Tongue (tissue), 2 donors: ENCODE measurements around the gene CFAP61. TPM values are rescaled to one million over a fixed set of nuclear protein-coding genes. Genes with fewer than 3 reads are reported as not detected.
A peak's percentile ranks its signal among the peaks of the same experiment; 100 is the strongest.
"Not testable (repeated sequence)": the region's sequence is repeated elsewhere in the genome, so short reads cannot be mapped to it uniquely, and the experiment has no call there.

Source experiments
- DNase-seq: peaks from one replicate; pipeline ENCODE4 v3.0.0-alpha.2; 2015
- total RNA-seq: library from RNA; depleted of rRNA; stranded (reverse); fragments of >200 nt; gene quantifications from one replicate; pipeline ENCODE4 v1.2.3, GENCODE V29; 2014

CFAP61 gene
- total RNA-seq, 1 donor from 2014 or later, result 2.2 TPM

DNA sequence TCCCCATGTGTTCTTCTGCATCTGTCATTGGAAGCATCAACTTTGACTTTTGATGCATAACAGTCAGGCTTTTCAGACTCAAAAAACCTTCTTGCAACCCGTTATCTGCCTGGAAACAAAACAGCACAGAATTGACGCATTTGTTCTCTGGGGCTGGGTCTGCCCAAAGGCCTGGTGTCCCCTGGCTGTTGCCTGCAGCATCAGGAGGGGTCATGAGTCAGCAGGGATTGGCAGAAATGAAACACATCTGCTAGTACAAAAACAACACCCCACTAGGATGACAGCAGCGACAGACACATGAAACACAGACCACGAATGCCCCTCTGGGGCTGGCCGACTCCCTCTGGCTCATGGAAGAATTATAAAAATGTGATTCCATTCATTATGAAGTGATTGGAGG is 158.0 kb downstream of the CFAP61 start:
- DNase-seq, result no peak

DNA sequence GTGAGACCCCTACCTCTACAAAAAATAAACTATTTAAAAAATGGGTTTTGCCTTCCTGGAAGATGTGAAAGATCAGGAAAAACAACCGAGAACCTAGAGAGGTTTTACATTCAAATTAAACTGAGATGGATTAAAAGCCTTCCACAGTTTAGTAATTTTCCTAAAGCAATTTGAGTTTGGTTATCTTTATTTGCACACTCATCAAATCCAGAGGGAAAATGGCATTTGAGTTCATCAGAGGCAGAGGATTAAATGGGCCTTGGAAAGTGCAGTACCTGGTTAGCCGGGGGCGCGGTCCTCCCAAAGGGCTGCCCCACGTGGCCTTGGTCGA is 158.6 kb downstream of the CFAP61 start:
- no peak for DNase-seq

DNA sequence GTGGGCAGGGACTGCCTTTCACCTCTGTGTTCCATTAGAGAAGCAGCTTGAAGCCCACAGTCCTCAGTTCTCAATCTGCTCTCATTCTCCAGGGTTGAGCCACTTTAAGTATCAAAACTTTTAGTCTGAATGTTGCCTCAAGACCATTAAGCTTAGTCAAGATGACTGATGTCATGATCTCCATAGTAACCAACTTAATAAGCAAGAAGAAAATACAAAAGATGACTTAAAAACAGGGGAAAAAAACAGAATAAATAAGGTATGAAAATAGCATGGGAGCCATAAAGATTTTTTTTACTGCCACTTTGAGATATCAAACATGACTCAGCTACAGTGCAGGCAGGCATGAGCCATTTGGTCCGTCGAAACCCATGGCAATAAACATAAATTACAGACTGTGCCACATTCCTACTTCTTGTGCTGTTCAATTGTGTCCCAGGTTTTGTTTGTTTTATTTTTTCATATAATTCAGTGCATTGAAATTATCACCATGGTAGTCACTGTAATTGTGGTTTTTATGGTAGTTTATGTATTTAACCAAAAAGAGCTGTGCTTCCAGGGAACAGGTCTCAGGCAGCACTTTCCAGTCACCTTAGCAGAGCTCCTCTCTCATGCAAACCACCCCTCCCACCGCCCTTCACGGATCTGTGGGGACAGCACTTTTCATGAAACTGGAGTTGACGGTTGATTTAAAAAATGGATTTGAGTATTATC is 159.1 kb downstream of the CFAP61 start:
- DNase-seq, result no peak

DNA sequence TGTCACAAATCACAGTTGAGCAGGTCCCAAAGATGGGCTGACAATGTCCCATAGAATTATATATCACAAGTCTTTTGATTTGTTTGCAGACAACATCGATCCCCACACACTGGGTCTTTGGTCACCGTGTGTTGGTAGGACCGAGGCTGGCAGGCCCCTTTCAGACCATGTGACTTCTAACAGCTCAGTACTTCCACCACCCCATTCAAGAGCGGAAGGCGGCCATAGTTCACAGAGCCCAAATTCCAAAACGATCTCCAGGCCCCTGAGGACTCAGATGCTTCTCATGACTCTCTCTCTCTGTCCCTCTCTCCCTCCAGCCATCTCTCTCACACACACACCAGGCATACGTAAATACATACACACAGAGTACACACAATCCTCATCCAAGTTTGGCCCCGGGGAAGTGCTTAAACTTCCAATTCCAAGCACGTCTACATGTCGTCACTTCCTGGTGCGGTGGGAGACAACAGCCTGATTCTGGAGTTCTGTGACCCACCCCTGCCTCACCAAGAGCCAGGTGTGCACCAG is 159.7 kb downstream of the CFAP61 start:
- DNase-seq, result no peak

DNA sequence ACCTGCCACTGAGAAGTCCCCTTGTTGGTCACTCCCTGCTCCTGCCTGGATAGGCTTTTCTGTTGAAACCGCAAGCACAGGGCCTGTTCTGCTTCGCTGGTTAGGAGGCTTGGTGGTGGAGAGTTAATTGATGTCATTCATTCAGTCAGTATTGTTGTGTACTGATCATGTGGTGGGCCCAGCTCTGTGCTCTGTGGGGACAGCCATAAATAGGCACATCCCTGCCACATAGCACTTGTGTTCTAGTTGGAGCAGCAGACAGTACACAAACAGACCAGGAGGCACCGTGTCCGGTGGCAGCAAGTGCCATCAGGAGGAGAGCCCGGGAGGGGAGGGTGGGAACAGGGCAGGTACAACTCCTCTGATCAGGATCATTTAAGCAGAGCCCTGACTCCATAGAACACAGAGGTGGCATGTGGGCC is 160.4 kb downstream of the CFAP61 start:
- no peak for DNase-seq

DNA sequence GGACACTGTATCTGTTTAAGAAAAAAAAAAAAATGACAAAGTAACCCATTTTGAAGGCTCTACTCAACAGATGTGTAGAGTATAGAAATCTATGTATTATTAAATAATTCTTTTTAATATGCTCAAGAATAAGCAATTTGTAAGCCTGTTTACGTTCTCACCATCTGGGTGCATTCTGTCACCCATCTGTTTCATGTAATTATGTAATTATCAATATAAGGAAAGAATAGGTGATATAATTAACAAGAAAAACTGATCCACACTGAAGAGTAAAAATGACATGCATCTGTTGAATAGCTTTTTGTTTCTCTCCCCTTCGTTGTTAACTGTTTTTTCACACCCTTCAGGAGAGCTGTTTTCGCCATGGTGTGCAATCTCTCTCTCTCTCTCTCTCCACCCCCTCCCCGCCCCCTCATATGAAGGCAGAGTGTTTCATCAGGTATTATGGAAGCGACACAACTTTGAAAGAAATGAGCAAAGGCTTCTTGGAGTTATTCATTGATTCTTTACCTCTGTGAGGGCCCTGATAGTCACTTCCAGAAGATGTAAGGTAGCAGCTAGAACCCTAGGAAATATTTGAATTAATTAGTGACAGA is 161.3 kb downstream of the CFAP61 start:
- DNase-seq, result no peak

DNA sequence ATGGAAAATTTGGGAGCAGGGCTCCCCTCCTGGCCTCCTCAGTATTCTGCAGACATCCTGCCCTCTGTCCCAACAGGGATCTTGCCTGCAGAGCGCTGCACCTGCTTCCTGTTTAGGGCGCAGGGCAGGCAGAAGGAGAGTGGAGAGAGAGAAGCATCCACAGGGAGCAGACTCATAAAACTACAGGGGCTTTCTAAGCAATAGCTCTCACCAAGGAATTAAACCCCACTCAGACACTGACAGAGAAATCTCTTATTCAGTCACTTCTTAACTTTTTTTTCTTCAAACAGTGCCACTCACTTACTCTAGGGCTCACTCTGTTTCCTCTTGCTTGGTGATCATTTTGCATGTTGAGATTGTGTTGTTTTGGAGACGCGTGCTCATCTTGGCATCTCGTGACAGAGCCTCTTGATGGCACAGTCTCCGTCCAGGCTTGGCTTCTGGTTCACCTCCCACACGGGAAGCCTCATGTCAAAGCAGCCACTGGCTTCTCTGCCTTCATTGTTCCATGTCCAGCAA is 162.5 kb downstream of the CFAP61 start:
- DNase-seq, result no peak

DNA sequence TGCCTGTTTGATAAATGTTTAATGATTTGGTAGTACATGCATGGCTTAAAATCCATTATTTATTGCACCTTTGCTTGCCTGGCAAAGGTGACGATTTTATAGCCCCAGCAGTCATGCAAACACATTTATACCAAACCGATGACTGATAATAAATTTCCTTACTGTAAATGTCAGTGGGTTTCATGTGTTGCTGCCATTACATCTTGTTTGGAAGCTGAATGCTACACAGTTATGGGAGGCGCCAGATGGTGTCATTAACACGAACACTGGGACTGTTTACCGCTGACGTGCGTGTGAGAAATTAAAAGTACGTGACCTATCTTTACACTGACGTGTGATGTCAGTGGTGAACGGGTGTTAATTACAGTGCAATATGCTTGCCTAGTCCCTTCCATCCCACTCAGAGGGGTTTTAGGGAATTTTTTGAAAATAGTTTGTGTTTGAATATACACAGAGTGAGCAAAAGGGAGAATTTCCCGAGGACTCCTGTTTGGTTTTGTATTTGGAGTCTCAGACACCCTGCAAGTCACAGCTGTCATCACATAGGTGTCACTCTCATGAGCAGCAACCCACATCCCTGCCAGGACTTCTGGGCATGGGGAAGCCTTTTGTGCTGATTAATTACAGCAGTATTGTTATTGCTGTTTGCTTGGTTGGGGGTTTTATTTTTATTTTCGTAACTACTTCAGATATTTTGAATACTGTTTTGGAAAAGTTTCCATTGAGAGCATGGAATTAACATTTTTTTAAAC is 163.8 kb downstream of the CFAP61 start:
- DNase-seq, result no peak

DNA sequence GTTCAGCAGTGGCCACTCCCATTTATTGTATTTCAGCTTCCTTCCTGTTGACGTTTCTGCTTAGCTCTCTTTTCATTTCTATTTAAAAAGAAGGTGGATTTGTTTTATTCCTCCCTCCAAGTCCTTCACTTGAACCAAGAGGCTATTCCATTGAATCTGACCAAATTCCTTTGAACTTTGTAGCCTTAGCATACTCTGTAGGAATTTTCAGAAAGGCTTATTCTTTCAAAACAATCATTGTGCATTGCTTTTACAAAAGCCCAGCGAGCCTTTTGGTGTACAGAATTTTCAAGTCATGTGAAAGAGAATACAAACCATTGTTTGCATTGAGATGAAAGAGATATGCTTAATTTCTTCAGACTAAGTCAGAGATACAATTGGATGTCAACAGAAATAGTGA is 164.6 kb downstream of the CFAP61 start:
- no peak for DNase-seq

DNA sequence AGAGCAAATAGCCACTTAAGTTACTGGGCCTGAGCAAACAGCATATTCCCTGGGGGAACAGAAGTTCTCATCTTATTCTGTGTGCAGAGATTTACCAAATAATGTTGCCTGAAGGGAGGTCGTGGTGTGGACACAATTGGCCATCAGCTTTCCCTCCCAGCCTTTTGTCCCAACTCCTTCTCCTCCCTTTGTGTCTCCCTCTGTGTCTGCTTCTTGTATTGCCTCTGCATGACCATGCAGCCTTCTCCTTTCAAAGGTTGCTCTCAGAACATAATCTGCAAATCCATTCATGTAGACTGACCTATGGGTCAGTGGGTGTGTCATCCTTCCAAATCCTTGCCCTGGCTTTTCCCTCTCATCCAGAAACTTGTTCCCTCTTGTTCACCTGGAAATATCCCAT is 165.3 kb downstream of the CFAP61 start:
- DNase-seq, result no peak

DNA sequence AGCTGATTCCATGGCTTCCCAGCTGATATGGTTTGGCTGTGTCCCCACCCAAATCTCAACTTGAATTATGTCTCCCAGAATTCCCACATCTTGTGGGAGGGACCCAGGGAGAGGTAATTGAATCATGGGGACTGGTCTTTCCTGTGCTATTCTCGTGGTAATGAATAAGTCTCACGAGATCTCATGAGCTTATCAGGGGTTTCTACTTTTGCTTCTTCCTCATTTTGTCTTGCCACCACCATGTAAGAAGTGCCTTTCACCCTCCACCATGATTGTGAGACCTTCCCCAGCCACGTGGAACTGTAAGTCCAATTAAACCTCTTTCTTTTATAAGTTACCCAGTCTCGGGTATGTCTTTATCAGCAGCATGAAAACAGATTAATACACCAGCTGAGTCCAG is 165.8 kb downstream of the CFAP61 start:
- DNase-seq, result not testable (repeated sequence)

DNA sequence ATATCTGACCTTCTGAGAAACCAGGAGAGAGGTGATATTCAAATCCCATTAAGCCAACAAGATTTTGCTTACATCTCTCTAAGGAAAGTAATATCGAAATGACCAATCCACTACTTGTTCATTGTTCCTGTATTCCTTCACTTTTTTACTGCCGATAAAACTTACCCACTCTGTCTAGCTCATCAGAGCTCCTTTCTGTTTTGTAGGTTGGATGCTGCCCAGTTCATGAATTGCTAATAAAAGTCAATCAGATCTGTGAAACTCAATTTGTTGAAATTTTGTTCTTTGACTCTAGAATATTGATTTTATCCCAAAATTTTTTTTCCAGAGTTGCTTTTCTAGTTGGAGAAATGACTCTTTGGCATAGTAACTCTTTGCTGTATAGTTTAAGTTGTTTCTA is 166.7 kb downstream of the CFAP61 start:
- no peak for DNase-seq

DNA sequence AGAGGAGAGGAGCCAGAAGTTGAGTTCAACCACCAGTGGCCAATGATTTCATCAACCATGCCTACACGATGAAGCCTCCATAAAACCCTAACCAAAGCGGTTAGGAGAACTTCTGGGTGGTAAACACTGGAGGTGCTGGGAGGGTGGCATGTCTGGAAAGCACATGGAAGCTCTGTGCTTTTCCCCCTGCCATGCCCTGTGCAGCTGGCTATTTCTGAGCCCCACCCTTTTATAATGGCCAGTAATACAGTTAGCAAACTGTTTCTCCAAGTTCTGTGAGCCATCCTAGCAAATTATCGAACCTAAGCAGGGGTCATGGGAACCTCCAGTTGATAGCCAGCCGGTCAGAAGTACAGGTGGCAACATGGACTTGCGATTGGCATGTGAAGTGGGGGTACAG is 167.8 kb downstream of the CFAP61 start:
- DNase-seq, result no peak

DNA sequence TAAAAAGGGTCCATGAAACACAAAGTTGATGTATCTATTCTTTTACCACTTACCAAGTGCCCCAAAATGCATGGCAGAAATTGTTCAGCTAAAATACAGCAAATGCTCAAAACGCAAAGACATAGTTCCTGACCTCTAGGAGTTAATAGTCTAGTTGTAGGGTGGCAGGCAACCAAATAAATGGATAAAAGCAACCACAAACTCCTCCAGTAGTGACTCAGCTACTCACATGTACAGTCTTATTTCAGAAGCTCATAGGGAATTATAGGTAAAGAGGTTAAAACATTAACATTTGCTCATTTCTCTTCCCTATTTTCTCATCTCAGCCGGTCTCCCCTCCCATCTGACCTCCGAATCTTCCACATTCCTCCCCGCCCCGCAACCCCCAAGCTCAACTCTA is 171.6 kb downstream of the CFAP61 start:
- no peak for DNase-seq

DNA sequence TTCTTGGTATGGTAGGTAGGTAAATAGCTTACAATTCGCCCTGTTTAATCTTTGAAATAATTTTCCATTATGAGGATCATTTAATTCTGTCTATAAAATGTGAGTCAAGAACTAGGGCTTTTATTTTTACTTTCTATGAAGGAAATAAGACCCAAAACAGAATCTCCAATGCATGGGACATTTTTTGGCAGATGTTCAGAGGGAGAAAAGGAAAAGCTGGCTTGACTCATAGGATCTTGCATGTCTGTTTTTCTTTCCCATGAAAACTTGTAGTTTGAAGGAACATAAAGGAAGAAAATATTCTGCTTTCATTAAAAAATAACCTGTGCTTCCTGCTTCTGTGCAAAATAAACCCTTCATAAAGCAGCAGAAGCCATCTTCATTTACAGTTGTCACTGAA is 172.5 kb downstream of the CFAP61 start:
- peak; percentile 71 for DNase-seq

DNA sequence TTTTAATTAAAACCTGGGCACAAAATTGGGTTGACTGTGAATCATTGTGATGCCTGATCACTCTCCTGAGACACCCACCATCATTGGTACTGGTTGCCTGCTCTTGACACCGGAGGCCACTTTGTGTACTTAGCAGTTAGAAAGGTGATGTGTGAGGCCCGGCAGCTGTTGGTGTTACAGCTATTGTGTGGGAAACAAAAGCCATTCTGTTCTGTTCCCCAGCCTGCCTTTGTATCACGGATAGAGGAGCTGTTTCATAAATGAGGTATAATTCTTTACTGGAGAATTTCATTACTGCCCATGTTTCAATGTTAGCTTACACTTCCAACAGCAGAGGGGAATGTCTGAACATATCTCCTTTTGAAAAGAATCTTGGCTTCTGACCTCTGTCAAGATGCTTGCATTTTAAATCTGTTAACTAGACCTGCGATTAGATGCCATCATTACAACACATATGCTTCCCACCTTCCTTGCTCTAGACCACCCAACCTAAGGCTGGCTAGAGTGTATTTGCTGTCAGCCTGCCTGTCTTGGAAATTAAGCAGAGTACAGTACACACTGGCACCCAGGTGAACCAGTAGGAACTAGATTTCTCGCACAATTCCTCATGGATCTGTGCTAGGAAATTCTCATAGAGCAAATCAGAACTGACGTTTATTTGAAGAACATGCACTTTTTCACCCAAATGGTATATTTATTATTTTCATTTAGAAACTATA is 173.2 kb downstream of the CFAP61 start:
- no peak for DNase-seq

DNA sequence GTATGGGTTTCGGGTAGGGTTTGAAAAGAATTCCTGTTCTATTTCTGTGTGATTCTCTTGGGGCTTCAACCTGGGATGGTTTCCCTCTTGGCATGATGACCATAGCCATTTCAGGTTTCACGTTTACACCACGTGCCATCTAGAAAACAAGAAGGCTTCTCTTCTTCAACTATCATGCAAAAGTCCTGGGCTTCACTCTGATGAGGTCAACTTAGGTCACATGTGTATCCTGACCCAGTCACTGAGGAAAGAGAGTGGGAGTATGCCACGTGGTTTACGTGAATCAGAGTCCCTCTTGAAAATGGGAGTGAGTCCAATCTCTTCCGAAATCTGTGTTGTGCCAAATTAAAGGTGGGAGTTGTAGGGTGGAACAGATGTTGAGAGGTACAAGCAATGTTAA is 174.2 kb downstream of the CFAP61 start:
- DNase-seq, result no peak

DNA sequence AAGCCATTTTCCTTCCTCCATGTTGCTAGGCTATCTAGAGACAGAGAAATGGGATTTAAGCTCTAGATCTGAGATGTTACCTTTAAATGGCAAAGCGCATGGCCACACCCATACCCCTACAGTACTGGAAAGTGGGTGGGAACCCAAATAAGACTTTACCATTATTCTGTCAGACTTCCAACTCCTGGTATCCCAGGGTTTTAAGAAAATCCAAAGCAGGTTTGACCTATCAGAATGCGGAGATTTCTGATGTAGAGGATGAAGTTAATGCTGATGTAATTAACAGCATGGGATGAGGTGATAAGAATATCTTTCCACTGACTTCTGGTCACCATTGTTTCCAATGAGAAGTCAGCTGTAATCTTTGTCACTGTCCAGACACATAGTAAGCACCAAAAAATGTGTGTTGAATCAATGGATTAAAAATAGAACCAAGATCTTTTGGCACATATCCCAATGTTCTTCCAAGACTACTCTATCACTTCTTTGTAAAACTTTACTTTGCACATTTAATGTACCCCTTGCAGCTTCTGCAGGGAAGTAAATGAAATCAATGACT is 174.8 kb downstream of the CFAP61 start:
- DNase-seq, result no peak

DNA sequence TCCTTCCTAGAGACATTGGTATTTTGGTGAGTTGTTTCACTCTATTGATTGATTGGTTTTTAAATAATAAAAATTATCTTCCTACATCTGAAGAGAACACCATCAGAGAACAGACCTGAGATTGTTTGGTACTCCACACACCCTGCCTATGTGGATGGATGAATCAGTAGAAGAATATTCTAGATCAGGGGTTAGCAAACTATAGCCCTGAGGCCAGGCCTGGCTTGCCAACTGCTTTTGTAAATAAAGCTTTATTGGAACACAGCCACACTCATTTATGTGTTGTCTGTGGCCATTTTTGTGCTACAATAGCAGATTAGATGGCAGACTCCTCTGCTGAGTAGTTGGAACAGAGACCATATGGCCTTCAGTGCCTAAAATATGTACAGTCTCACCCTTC is 176.0 kb downstream of the CFAP61 start:
- no peak for DNase-seq

DNA sequence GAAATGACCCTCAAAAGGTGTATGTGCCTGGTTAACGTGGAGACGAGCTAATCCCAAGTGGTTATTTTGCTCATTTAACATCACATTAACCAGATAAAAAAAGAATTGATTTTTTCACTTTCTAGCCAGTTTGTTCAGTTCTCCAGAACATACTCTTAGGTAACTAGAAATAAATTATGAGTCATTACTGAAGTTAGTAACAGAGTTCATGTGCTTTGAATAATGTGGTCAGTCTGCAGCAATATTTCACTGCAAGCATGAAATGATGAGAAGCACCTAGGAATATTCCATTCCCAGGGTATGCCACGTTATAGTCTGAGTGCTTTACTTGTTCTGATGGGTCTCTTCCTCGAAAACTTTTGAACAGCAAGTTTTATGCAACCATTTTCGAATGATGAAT is 177.3 kb downstream of the CFAP61 start:
- no peak for DNase-seq

DNA sequence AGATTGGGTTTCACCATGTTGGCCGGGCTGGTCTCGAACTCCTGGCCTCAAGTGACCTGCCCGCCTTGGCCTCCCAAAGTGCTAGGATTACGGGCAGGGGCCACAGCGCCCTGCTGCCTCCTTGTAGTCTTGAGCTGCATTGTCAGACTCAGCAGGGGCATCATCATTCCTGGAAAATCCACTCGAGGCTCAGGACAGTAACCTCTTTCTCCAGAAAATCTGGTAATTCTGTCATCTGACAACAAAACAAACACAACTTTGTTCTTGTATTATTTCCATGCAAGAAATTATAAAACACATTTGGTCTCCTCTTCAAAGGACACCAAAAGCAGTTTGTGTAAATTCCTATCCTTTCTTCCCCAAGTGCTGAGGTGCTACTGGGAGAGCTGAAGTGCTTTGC is 178.4 kb downstream of the CFAP61 start:
- no peak for DNase-seq
